Stimulated activated CD8-positive, alpha-beta memory T cell treated with anti-CD3 and anti-CD28 coated beads, Interleukin-2, amount 100 ng/mL, for 48 hours (primary cell): ENCODE measurements around the gene APOBR.
"Not testable (repeated sequence)": the region's sequence is repeated elsewhere in the genome, so short reads cannot be mapped to it uniquely, and the experiment has no call there.

Experiments
- DNase-seq, 2 donors: peaks; one replicate each; pipeline ENCODE4 v3.0.0-alpha.2; 2020; ENCODE audit warnings: low read depth in 2 of 2

Gene APOBR

DNA sequence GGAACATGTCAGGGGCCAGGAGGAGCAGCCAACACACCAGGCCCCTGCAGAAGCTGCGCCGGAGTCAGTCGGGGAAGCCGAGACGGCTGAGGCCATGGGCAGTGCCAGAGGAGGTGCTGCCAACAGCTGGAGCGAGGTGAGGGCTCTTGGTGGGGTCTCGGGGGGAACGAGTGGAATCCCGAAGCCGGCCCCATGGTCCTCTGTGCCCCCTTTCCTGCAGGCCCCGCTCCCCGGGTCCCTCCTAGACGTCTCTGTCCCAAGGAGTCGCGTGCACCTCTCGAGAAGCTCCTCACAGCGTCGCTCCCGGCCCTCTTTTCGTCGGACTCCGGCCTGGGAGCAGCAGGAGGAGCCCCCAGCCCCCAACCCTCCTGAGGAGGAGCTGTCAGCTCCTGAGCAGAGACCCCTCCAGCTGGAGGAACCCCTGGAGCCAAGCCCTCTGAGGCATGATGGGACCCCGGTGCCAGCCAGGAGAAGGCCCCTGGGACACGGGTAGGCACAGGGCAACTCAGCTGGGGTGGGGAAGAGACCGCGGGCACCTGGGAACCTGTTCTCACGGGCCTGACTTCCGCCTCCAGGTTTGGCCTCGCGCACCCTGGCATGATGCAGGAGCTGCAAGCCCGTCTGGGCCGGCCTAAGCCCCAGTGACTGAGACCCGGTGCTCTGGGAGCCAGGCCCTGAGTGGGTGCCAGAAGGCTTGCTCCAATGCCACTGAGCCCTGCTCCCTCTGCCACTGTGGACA, 3.6 kb downstream of the APOBR start:
- no peak for DNase-seq

DNA sequence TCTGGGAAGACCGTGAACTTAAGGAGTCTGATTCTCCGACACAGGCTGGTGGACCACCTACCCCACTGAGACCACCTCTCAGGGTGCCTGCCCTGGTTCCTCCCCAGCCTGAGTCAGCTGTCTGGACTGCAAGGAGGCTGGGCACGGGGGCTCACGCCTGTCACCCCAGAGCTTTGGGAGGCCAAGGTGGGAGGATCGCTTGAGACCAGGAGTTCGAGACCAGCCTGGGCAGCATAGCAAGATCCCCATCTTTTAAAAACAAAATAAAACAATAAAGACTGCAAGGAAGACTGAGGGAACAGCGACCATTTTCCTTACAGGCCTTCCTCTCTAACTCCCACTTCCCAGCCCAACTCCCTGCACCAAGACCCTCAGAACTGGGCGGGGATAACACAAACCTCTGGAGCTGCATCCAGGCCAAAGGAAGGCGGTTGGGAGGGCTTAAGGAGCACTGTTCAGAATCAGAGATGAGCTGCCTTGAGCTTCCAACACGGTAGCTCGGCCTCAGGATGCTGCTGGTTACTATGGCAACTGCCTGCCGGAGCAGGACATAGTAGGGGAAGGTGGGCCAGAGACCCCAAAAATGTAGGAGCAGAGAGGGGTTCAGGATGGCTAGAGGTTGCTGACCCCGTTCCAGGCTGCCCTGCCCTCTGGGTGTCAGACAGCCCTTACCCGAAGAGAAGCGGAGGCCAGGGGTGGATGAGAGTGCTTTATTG, 4.4 kb downstream of the APOBR start:
- no peak for DNase-seq

DNA sequence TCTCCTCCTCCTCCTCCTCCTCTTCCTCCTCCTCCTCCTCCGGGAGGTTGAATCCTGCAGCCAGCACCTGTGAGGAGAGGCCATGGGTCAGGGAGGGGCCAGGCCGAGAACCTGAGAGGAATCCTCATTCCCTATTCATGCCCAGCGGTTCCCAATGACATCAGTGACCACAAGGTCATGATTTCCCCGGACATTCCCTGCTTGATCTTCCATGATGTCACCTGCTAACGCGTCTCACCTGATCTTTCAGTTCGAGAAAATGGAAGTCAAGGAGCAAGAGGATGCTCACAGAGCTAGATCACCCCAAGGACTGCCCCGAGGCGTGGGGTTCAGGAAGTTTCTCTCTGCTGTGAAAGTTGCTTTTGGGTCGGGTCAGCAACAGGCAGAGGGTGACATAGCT, 5.4 kb downstream of the APOBR start:
- DNase-seq, result no peak

DNA sequence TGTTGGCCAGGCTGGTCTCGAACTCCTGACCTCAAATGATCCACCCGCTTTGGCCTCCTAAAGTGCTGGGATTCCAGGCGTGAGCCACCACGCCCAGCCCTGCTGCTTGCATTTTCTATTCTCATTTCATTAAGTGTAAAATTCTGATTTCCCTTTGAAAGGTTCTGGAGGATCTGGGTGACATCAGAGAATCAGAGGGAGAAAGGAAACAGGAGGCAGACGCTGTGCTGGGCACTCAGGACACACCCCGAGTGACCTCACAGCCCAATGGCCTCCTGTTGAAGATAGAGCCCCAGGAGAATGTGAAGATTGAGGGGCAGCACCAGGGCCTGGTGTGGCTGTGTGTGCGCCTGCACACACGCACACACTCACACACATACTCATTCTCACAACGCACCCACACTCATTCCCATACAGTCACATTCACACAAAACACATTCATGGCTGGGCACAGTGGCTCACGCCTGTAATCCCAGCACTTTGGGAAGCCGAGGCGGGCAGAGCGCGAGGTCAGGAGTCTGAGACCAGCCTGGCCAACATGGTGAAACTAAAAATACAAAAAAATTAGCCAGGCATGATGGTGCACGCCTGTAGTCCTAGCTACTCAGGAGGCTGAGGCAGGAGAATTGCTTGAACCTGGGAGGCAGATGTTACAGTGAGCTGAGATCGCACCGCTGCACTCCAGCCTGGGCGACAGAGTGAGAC, 6.2 kb downstream of the APOBR start:
- DNase-seq, result not testable (repeated sequence)

DNA sequence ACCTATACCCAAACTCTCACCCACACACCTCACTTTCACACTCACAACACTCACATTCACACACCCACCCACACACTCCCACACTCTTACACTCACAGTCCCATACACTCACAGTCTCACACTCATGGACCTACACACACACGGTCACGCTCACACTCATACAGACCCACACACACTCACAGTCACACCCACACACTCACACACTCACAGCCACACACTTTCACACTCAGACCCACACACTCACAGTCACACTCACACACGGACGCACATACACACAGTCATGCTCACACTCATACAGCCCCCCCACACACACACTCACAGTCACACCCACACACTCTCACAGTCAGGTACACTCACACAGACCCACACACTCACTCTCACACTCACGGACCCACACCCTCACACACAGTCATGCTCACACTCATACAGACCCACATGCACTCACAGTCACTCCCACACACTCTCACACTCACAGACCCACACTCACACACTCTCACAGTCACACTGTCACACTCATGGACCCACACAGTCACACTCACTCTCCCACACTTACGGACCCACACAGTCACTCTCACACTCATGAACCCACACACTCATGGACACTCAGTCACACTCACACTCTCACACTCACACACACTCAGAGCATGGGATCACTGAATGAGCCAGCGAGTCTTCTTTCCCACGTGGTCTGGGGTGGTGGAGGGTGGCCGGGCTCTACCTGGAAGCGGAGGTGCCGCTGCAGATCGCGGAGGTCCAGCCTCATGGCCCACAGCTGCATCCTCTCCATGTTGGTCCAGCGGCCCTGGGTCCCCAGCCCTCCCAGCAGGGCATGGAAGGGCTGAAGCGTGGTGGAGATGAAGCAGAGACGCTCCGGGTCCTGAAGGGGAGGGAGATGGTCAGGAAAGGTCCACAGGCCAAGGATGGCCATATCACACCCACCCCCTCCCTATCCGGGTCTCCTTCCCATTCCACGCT, 7.1 kb downstream of the APOBR start:
- DNase-seq, result no peak

DNA sequence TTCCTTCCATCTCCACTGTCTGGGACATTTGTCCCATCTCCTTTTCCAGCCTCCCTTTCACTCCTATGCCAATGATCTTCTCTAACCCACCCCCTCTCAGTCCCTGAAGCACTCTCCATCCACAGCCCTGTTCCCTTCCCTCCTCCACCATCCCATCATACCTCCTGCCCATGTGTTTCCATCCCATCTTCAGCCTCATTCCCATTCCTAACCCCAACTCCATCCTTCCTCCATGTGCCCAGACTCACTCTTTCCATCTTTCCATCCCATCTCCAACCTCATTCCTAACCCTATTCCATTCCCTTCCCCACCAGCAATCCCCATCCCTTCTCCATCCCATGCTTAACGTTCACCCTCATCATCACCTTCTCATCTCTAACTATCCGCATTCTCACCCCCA, 7.8 kb downstream of the APOBR start:
- DNase-seq, result no peak

DNA sequence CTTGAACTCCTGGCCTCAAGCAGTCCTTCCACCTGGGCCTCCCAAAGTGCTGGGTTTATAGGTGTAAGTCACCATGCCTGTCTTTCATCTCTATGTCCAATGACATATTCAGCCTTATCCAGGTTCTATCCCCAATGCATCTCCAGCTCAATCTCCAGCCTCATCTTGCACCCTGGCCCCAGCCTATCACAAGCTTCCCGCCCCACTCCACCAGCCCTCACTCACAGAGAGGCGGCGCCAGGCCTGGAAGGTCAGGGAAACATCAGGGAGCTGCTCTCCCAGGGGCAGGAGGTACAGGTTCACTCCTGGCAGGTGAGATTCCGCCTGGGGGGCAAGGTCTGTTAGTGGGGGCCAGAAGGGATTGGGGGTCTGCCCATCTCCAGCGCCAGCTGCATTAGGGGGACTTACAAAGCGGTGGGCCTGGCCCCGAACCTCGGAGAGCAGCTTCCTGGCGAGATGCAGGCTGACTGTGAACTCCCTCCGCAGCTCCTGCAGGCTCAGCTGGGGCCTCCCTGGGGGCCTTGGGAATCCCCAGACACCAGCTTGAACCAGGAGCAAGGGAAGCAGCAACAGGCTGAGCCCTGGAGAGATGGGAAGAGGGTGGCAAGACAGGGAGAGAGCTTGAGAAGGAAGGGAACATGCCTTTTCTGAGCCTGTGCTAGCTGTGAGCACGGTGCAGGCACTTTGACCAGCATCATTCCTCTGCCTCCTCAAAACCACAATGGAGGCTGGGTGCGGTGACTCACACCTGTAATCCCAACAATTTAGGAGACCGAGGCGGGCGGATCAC, 9.2 kb downstream of the APOBR start:
- no peak for DNase-seq

DNA sequence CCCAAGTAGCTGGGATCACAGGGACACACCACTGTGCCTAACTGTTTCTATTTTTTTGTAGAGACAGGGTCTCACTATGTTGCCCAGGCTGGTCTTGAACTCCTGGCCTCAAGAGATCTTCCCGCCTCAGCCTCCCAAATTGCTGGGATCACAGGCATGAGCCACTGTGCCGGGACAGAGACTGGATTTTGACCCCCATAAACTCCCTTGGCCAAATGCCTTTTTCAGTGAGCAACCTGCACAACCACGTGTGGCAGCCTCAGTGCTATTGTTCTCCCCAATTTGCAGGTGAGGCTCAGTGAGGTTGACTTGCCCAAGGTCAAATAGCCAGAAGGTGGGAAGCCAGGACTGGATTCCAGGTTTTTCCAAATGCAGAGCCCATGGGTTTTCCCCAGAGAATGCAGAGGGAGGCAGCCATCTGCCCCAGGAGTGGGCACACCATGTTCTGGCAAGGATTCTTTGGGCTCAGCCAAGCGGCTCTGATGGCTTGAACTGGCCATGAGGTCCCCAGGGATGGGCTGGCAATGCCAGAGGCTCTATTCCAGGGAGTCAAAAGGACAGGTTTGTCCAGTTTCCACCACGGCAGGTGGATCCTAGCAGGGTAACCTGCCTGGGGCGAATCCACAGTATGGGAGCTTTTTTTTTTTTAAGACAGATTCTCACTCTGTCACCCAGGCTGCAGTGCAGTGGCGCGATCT, 10.4 kb downstream of the APOBR start:
- DNase-seq, result no peak

DNA sequence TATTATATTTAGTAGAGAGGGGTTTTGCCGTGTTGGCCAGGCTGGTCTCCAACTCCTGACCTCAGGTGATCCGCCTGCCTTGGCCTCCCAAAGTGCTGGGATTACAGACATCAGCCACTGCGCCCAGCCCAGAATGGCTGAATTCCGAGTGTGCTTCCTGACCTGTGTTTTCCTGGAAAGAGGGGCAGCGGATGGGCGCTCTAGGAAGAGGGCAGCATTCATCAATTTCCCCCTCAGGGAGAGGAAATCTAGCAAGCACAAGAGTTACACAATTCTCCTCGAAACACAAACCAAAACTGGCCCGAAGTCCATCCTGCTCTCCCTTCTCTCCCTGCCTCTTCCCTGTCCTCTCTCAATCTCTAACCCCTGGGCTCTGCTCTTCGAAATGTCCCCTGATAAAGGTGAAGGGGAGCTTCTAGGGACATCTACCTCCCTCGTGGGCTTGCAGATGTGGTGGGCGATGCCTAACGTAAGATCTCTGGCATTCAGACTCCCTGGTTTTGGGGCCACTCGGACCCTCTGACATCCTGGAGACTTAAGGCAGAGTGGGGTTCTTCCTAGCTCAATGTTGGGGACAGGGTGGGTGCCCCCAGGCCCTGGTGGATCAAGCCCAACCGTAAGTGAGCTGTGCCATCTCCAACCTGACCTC, 11.2 kb downstream of the APOBR start:
- no peak for DNase-seq

DNA sequence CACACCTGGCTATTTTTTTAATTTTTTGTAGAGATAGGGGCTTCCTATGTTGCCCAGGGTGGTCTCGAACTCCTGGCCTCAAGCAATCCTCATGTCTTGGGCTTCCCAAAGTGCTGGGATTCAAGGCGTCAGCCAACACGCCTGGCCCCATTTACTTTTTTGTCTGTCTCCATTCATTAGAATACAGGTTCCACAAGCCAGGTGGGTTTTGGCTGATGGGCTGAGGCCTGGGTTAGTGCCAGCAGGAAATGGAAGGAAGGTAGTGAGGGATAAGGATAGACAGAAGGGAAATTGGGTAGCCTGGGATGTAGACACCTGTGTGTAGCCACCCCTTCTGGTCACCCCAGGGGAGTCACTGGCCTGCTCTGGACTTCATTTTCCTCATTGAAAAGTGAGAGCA, 16.6 kb downstream of the APOBR start:
- no peak for DNase-seq

DNA sequence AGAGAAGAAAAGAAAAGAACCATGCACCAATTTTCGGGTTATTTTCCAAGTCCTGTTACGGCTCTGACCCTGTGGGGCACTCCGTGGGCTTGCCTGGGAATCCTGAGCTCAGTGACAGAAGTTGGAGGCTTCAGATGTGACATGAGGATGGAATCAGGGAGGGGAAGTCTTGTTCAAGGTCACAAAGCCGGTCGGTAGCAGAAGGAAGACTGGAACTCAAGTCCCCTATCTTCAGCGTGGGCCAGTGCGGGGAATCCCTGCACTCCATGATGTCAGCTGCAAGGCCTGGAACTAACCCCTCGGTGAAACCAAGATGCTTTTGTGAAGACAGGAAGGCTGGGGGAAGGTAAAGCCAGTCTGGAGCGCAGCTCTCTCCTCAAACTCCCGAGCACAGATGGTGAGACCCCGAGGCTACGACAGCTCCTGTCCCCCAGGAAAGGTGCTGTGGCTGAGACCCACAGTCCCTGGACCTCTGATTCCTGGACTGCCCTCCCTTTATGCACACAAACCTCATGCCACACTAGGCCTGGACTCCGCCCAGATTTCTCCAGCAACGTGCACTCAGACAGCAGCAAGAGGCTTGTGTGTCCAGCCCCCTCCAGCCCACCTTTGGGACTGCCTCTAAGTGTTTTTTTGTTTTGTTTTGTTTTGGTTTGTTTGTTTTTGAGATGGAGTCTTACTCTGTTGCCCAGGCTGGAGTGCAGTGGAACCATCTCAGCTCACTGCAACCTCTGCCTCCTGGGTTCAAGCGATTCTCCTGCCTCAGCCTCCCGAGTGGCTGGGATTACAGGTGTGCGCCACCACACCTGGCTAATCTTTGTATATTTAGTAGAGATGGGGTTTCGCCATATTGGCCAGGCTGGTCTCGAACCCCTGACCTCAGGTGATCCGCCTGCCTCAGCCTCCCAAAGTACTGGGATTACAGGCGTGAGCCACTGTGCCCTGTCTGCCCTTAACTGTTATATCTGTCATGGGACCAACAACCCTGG, 17.7 kb downstream of the APOBR start:
- no peak for DNase-seq

DNA sequence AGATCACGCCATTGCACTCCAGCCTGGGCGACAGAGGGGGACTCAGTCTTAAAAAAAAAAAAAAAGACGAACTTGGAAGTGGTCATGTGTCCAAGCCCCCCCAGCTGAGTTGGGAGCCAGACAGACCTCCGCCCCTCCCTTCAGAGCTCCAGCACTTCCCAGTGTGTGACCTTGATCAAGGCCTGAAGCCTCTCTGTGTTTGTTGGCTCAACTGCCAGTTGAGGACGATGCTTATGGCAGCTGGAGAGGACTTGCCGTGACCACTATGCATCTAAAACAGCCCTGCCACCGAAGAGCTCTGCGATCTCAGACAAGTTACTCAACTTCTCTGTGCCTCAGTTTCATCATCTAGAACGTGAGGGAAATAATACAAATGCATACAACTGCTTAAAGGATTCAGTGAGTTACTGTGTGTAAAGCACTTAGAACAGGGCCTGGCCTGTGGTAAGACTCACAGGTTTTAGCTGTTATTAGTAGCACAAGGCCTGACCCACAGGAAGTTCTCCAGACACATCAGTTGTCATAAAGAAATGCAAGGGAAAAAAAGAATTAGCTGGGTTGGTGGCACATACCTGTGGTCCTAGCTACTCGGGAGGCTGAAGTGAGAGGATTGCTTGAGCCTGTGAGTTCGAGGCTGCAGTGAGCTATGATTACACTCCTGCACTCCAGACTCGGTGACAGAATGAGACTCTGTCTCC, 19.2 kb downstream of the APOBR start:
- no peak for DNase-seq

DNA sequence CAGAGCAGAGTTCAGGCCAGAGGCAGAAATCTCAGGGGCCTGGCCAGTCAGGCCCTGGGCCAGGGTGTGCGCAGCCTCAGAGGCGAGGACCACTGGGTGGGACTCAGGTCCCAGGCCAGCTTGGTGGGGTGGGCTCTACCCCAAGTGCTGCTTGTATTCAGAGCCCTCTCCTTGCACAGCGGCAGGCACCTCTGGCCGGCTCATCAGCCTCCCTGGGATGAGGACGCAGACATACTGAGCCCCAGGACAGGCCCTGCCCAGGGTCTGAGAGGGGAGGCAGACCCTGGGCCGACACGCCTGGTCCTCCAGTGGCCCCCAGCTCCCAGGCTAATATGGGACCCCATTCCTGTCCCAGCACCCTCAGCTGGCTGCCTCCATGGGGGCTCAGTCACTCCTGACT, 19.8 kb downstream of the APOBR start:
- DNase-seq, result no peak

DNA sequence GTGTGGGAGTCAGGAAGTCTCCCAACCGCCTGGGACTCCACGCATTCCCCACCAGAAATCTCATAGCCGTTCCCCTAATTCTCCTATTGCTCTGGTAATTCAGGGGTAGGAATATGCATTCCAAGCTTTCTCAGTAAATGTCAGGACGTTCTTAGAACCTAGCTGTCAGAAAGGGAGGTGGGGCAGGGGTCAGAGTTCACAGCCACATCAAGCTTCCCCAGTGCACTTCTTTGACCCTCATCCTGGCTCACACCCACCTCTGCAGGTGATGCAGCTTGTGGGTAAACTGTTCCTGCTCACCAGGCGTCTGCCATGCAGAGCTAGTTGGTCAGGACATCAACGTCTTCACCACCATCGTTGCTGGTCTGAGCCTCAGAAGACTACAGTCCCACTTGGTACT, 26.2 kb downstream of the APOBR start:
- DNase-seq, result no peak

DNA sequence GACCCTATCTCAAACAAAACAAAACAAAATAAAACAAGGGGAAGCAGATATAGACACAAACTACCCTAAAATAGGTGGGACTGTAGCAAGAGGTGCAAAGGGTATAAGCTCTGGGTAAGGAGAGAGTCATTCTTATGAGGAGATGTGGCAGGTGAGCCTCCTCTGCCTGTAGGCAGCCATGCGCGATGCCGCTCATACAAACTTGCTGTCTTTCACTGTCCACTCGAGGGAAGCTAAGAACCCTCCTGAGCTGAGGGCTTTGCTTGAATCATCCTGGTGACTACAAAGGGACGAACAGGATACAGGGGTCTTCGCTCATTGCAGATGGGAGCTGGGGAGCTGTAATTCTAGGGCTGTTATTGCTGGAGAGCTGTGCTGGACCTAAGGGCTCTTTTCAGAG, 27.0 kb downstream of the APOBR start:
- no peak for DNase-seq

DNA sequence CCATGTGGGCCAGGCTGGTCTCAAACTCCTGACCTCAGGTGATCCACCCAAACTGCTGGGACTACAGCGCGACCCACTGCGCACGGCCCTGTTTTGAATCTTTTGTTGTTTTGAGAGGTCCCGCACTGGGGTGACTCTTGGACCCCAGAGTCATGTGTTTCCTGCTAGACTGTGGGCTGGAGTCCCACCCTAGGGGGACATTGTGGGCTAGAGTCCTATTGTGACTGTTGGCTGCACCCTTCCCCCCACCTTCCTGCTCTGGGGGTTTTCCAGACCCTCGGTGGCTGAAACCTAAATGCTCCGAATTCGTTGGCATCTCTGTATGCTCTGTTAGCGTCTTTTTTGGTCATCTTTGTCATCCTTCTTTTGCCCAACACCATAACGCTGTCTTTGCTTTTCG, 28.3 kb downstream of the APOBR start:
- DNase-seq, result no peak

DNA sequence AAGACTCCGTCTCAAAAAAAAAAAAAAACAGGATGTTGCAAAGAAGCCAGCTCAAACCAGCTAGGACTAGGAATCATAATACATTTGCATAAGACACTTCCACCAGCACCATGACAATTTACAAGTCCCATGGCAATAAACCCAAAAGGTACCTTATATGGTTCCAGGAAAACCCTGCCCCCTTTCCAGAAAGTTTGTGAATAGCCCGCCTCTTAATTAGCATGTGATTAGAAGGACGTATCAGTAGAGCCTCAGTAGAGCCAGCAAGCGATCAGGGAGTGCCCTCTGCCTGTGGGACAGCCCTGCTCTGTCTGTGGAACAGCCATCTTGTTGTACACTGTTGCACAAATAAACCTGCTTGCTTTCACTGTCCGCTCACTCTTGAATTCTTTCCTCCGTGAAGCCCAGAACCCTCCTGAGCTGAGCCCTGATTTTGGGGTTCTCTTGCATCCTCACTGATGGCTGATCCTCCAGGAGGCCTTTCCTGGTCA, 30.3 kb downstream of the APOBR start:
- DNase-seq, result no peak
